Inflammatory macrophage treated with lipopolysaccharide for 1 hour (primary cell): Measurements from ENCODE around the gene RRBP1.

Experiments used
- DNase-seq, 2 donors: peaks; one replicate each; pipeline ENCODE4 v3.0.0-alpha.2; 2020 to 2022

RRBP1 gene

GRCh38 chr20:17681726-17682102 is 328 bp downstream of the RRBP1 start:
- DNase-seq = no peak

GRCh38 chr20:17680836-17681725 is 961 bp downstream of the RRBP1 start:
- DNase-seq = peak; percentile 72 to 83

DNA sequence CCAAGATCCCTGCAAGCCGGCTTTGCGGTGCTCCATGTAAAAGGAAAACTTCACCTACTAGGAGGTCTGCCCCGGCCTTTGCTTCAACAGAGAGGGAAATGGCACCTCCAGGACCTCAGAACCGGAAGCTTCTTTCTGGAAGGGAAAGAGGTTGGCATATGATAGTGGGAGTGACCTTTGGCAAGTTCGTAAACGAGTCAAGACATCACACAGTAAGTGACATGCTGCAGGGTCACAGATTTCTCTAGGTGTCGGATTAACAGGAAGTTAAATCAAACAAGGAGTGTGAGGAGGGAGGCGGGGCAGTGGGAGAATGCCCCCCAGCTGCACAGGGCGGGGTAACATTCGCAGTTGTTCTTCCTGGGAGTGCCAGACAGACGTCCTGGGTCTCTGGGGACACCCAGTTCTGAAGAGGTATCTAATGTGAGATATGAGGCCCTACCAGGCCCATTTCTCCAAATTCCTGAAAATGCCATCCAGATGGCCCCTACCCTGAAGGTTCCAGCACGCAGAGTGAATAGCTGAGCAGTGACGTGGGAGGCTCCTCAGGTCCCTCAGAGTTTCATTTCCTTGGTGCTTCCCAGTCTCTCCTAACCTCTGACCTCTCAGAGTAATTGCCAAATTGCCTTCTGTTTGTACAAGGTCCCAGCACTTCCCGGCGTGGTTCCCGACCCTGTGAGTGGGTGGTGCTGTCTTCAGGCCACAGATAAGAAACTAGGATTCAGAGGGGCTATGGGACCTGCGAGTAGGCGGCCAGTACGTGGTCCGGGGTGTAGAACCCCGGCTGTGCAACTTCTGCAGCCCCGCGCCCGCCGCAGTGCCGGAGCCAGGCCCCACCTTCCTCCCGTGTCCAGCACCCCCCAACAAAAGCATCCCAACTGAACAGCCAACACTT is 1.9 kb downstream of the RRBP1 start:
- peak; percentile 84 to 91 for DNase-seq

DNA sequence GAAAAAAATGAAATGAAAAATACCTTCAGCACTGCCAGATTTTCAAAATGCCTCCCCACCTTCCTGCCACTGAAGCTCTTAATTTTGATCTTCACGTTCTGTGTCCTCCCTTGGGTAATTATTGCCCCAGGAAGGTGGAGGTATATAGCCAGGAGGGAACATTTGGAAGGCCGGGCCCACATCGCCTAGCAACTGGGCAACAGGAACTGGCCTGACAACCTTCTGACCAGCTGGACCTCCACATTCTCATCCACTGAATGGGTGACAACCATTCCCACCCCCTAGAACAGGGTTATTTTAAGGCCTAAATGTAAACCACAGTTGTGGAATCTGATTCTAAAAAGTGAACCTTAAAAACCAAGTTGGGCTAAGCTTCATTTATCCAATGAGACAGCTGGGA is 3.2 kb downstream of the RRBP1 start:
- DNase-seq = no peak

- no peak for DNase-seq
These were observed 3.7 kb downstream of the RRBP1 start for GRCh38 chr20:17678295-17678694.

GRCh38 chr20:17676942-17677341 is 5.1 kb downstream of the RRBP1 start:
- DNase-seq = no peak

DNA sequence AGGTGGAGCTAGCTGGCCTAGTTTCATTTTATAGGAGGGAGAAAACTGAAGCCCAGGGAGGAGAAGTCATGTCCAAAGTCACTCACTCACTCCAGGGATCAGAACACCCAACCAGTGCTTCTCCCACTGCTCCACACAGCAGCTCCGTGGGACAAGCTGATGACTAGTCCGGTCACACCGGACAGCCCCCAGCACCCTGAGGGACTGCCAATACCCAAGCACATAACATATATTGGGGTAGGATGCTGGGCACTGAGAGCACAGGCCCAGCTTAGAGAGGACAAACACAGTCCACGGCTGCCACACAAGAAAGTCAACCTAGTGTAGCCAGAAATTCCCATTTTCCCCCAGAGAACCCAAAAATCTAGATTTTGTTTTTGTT is 5.7 kb downstream of the RRBP1 start:
- DNase-seq = no peak

GRCh38 chr20:17675519-17676377 is 6.3 kb downstream of the RRBP1 start:
- DNase-seq = no peak

GRCh38 chr20:17674722-17675518 is 7.1 kb downstream of the RRBP1 start:
- DNase-seq = no peak

DNA sequence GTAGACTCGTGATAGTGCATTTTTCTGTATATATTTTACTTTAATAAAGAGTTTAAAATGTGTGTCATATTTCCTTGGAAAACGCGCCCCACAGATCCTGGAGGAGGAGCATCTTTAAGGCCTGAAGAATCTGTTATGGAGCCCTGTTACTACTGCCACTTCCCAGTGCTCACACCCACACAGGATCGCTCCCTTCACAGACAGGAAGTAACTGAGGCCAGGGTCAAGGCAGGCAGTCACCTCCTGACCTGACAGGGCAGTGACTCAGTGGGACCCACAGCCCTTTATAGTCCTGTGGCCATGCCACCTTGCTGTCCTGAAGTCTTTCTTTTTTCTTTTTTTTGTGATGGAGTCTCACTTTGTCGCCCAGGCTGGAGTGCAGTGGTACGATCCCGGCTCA is 9.0 kb downstream of the RRBP1 start:
- peak; percentile 28 to 64 for DNase-seq

DNA sequence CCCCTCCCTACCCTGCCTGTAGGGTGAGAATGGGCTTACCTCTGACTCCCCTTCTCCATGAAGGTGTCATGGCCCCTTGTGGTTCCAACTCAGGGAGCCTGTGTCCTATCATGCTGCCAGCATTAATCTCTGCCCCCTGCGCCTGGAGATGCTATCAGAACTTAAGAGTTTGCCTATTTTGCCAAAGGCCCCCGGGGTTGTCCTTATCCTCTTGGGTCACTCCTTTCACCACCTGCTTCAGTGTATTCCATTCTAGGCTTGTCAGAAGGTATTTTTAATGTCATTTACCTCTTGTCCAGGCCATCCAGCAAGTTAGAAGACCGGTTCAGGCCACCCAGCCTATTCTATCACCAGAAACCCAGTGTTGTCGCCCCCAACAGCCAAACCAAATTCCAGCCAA is 10.5 kb downstream of the RRBP1 start:
- no peak for DNase-seq

- DNase-seq = peak; percentile 36 to 40
These were observed 11.0 kb downstream of the RRBP1 start for GRCh38 chr20:17671011-17671410.

- DNase-seq = no peak
These were observed 12.6 kb downstream of the RRBP1 start for GRCh38 chr20:17669306-17669931.

GRCh38 chr20:17668432-17668831 is 13.6 kb downstream of the RRBP1 start:
- DNase-seq = no peak

DNA sequence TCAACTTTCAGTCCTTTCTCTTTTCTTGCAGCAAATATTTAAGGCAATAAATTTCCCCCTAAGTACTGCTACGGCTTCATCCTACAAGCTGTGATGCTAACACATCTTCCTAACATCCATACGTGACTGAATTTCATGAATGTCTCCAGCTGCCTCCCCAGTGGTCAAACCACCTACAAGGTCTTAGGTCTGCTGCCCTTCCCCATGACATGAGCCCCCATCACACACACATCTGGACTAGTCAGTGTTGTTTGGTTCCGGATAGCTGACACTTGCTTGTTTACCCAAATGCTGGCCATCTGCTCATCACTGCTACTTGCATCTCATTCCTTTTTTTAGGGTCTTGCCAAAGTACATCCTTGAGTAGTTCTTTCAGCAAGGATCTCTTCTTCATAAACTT is 14.6 kb downstream of the RRBP1 start:
- no peak for DNase-seq

DNA sequence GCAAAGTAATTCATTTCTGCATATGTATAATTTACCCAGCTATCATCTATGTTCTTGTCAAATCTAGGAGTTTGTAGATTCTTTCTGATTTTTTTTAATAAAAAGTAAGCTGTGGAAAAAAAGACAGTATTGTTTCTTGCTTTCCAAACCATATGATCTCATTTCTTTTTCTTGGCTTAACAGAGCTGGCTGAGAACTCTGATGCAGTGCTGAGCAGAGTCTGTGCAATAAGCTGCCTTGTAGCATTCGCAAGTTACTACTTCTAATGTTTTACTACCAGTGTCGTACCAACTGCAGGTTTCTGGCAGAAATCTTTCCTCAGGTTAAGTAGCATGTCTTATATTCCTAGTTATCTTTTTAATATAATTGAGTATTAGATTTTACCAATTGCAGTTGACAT is 15.6 kb downstream of the RRBP1 start:
- no peak for DNase-seq

- DNase-seq = no peak
These were observed 16.3 kb downstream of the RRBP1 start for GRCh38 chr20:17665756-17666155.

GRCh38 chr20:17664025-17664633 is 17.9 kb downstream of the RRBP1 start:
- DNase-seq = no peak

GRCh38 chr20:17663486-17663885 is 18.6 kb downstream of the RRBP1 start:
- no peak for DNase-seq

- DNase-seq = no peak
These were observed 19.0 kb downstream of the RRBP1 start for GRCh38 chr20:17663040-17663399.

DNA sequence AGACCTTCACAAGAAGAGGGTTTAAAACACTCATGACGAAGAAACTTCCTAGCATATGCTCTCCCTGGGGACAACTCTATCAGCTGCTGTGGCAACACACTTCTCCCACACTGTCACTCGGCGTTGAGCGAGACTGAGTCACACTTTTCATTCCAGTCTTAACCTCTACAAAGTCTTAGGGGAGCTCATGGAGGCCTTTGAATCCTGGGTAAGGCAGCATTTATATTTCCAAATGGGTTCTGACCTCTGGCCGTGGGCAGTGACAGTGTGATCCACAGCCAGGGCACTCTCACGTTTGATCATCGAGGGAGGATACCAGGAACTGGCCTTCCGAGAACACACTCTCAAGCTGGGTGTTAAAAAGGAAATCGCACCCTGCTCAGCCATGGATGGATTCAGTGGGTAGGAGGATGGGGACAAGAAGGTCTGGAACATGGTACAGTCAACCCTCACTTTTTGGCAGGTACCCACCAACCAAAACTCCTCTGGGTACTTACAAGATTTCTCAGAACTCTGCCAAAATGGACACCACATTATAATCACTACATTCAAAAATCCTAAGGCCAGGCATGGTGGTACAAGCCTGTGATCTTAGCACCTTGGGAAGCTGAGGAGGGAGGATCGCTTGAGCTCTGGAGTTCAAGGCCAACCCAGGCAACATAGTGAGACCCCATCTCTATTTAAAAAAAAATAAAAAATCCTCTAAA is 19.6 kb downstream of the RRBP1 start:
- DNase-seq = peak; percentile 65 to 84
